Bronchial epithelial cell (primary cell): Measurements from ENCODE around the gene MDH2. TPM values are rescaled to one million over a fixed set of nuclear protein-coding genes. Genes with fewer than 3 reads are reported as not detected.
"Not testable (repeated sequence)": the region's sequence is repeated elsewhere in the genome, so short reads cannot be mapped to it uniquely, and the experiment has no call there.

Experiments
- DNase-seq: peaks from one replicate; pipeline ENCODE4 v3.0.0-alpha.2; 2010; ENCODE audit warnings: low read depth
- FAIRE-seq: peaks from 2 replicates; lab custom pipeline; 2011; peaks lifted over from hg19 to GRCh38; lab: Jason Lieb, UNC
- H3K27me3 ChIP-seq: 2 replicates; pipeline ENCODE4 v1.5.1; 2011; ENCODE audit warnings: low read length; ENCODE audit not compliant: control insufficient read depth, insufficient read depth
- H3K36me3 ChIP-seq: 2 replicates; pipeline ENCODE4 v1.5.1; 2011; ENCODE audit warnings: low read length; ENCODE audit not compliant: control insufficient read depth, insufficient read depth
- H3K4me3 ChIP-seq: 2 replicates; pipeline ENCODE4 v1.5.1; 2011; ENCODE audit warnings: mild to moderate bottlenecking, low read depth, low read length, control low read depth
- total RNA-seq: library from RNA; depleted of rRNA; stranded (reverse); fragments of >200 nt; gene quantifications from 2 replicates; pipeline ENCODE4 v1.2.1, GENCODE V29; 2014
- TF ChIP-seq, protein P1 (sequence below): IDR thresholded peaks from 2 replicates; pipeline ENCODE4 v1.5.1; 2011; ENCODE audit warnings: mild to moderate bottlenecking, moderate library complexity, low read length, control low read depth, inconsistent platforms; ENCODE audit not compliant: insufficient read depth, severe bottlenecking

MDH2 gene
- 45.0 and 52.4 TPM in 2 replicates for total RNA-seq

DNA sequence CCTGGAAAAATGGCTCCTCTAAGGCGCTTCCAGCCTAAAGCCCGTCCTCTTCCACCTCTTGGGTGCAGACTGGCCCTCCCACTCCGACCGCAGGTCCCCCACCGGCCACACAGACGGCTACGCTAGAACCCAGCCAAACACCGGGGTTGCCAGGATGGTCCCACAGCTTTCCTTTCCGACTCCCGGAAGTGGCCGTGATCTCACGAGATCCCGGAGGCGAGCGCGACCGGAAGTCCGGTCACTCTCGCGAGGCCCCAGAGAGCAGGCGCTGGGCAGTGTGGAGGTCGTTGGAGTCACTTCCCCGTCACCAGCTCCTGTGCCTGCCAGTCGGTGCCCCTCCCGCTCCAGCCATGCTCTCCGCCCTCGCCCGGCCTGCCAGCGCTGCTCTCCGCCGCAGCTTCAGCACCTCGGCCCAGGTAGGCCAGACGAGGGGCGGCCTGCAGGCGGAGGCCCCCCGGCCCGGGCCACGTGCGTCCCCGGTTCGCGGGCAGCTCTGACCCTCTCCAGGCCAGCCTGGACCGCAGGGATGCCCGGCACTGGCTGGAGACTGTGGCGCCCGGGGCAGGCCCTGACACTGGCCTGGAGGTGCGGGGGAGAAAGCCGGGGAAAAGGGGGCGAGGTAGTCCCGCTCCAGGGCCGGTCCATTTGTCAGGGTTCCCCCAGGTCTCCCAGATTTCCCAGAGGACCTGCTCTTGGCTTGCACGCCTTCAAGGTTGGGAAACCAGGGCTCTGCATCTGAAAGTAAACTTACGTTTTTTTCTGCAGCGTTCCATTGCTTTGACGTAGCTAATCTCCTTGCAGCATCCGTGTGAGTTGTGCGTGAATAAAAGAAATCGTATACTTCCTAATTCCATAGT, at the start of gene MDH2, which contains the start of gene STYXL1:
Gene MDH2, plus strand, starts transcription at position 296 of the 857 bp plus-strand sequence. Its CDS starts 55 bp downstream, at position 351.
Gene STYXL1, minus strand, starts transcription at position 190 of the 857 bp plus-strand sequence. CDS start 17,477 bp downstream, outside the sequence.
- Histone ChIP-seq H3K36me3 (peaks cover 3% of the 10 kb centered on the region), H3K27me3 (no peaks in the 10 kb centered on the region), H3K4me3 (peak within 1 kb of the TSS; percentile 78)
- DNase-seq (peak; percentile 87), FAIRE-seq (no peak)
- TF ChIP-seq, protein P1, sequence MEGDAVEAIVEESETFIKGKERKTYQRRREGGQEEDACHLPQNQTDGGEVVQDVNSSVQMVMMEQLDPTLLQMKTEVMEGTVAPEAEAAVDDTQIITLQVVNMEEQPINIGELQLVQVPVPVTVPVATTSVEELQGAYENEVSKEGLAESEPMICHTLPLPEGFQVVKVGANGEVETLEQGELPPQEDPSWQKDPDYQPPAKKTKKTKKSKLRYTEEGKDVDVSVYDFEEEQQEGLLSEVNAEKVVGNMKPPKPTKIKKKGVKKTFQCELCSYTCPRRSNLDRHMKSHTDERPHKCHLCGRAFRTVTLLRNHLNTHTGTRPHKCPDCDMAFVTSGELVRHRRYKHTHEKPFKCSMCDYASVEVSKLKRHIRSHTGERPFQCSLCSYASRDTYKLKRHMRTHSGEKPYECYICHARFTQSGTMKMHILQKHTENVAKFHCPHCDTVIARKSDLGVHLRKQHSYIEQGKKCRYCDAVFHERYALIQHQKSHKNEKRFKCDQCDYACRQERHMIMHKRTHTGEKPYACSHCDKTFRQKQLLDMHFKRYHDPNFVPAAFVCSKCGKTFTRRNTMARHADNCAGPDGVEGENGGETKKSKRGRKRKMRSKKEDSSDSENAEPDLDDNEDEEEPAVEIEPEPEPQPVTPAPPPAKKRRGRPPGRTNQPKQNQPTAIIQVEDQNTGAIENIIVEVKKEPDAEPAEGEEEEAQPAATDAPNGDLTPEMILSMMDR, result no peak

GRCh38 chr7:76000566-76000965, 47.3 kb upstream of the MDH2 start:
- no peak for FAIRE-seq
- no peak overlapping the region for H3K4me3 ChIP-seq
- DNase-seq, result no peak
- TF ChIP-seq, protein P1, result no peak
- H3K27me3 ChIP-seq, result no peaks in the 10 kb centered on the region
- peaks cover 26% of the 10 kb centered on the region for H3K36me3 ChIP-seq

GRCh38 chr7:76002139-76002538, 45.8 kb upstream of the MDH2 start:
- FAIRE-seq, result no peak
- TF ChIP-seq, protein P1, result no peak
- no peak for DNase-seq
- no peaks in the 10 kb centered on the region for H3K27me3 ChIP-seq
- peaks cover 28% of the 10 kb centered on the region for H3K36me3 ChIP-seq
- H3K4me3 ChIP-seq, result no peak overlapping the region

DNA sequence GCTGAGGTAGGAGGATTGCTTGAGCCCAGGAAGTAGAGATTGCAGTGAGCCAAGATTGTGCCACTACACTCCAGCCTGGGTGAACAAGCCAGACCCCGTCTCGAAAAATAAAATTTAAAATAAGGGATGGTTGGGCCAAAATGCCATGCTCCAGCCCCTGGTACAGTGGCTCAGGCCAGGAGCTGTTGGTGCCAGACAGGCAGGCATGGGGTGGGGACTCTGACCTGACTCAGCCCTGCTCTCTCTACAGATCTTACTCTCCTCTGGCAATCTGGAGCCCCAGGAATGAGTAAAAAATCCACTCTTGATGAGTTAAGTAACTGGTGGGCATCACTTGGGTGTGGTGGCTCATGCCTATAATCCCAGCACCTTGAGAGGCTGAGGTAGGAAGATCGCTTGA, 45.1 kb upstream of the MDH2 start:
- H3K36me3 ChIP-seq, result peaks cover 26% of the 10 kb centered on the region
- no peaks in the 10 kb centered on the region for H3K27me3 ChIP-seq
- H3K4me3 ChIP-seq, result no peak overlapping the region
- FAIRE-seq (no peak), DNase-seq (no peak)
- TF ChIP-seq, protein P1, result no peak

- Histone ChIP-seq H3K27me3 (no peaks in the 10 kb centered on the region), H3K4me3 (no peak overlapping the region), H3K36me3 (peaks cover 26% of the 10 kb centered on the region)
- TF ChIP-seq, protein P1, result no peak
- FAIRE-seq (no peak), DNase-seq (no peak)
These were observed 44.6 kb upstream of the MDH2 start for GRCh38 chr7:76003351-76003750.

- DNase-seq, FAIRE-seq: not testable (repeated sequence)
- peaks cover 25% of the 10 kb centered on the region for H3K36me3 ChIP-seq
These were observed 42.9 kb upstream of the MDH2 start for GRCh38 chr7:76005004-76005403.

More at GRCh38 chr7:76005004-76005403, 42.9 kb upstream of the MDH2 start:
- H3K4me3 ChIP-seq, H3K27me3 ChIP-seq: not testable (repeated sequence)
